A673 (cell line): ENCODE results near the gene EPHB6. TPM values are rescaled to one million over a fixed set of nuclear protein-coding genes. Genes with fewer than 3 reads are reported as not detected.

Source experiments
- Bru-seq: library from RNA; stranded (reverse); fragments of 400-500 nt; gene quantifications from one replicate; lab custom pipeline; 2021; lab: Mats Ljungman, UMichigan
- BruChase-seq, 2 experiments: library from RNA; stranded (reverse); fragments of 400-500 nt; gene quantifications; one replicate each; lab custom pipeline; 2021; lab: Mats Ljungman, UMichigan
- BruUV-seq: library from RNA; stranded (reverse); fragments of 400-500 nt; replicated peaks from 2 replicates; lab custom pipeline; 2021; lab: Mats Ljungman, UMichigan
- CTCF ChIA-PET: fragments of 300-600 bp; sonication (Branson Sonifier 250); formaldehyde crosslinking; loops from one replicate; lab custom pipeline; 2022; ENCODE audit warnings: antibody characterized with exemption; lab: Charles Lee
- POLR2A ChIA-PET: fragments of 300-600 bp; sonication (Branson Sonifier 250); formaldehyde crosslinking; loops from one replicate; lab custom pipeline; 2022; ENCODE audit warnings: antibody characterized with exemption; ENCODE audit not compliant: low non-redundant PET; lab: Charles Lee
- DNase-seq: peaks from one replicate; pipeline ENCODE4 v3.0.0-alpha.2; 2015; ENCODE audit warnings: low spot score
- H3K27ac ChIP-seq: fragments of 200-600 bp; sonication (generic); 2 replicates; pipeline ENCODE4 v1.5.1; 2016; ENCODE audit warnings: mixed run types, low read depth, mild to moderate bottlenecking, mixed read lengths, antibody characterized with exemption, low read length; ENCODE audit not compliant: poor library complexity, severe bottlenecking
- H3K27me3 ChIP-seq: fragments of 200-600 bp; sonication (generic); replicated peaks from 2 replicates; pipeline ENCODE4 v1.6.1; 2017; ENCODE audit warnings: mixed run types, low read depth, mild to moderate bottlenecking, mixed read lengths, antibody characterized with exemption, low read length; ENCODE audit not compliant: insufficient read depth, poor library complexity
- H3K36me3 ChIP-seq: fragments of 200-600 bp; sonication (generic); 2 replicates; pipeline ENCODE4 v1.6.1; 2016; ENCODE audit warnings: mixed run types, mild to moderate bottlenecking, mixed read lengths, antibody characterized with exemption, low read length; ENCODE audit not compliant: insufficient read depth, poor library complexity, severe bottlenecking
- H3K4me1 ChIP-seq: fragments of 200-600 bp; sonication (generic); 2 replicates; pipeline ENCODE4 v1.6.1; 2017; ENCODE audit warnings: mixed run types, mild to moderate bottlenecking, mixed read lengths, antibody characterized with exemption, low read length; ENCODE audit not compliant: insufficient read depth, poor library complexity, severe bottlenecking
- H3K4me3 ChIP-seq: fragments of 200-600 bp; sonication (generic); 2 replicates; pipeline ENCODE4 v1.5.1; 2016; ENCODE audit warnings: low read depth, mixed run types, mild to moderate bottlenecking, mixed read lengths, low read length; ENCODE audit not compliant: poor library complexity, severe bottlenecking
- H3K9me3 ChIP-seq: fragments of 200-600 bp; sonication (generic); 2 replicates; pipeline ENCODE4 v1.6.1; 2016; ENCODE audit warnings: mixed run types, low read depth, mild to moderate bottlenecking, mixed read lengths, antibody characterized with exemption, low read length; ENCODE audit not compliant: poor library complexity, severe bottlenecking
- CTCF ChIP-seq: fragments of 300-800, 200-600 bp; sonication (generic); conservative IDR thresholded peaks from 2 replicates; pipeline ENCODE4 v1.5.1; 2017; ENCODE audit warnings: low read depth, mild to moderate bottlenecking, antibody characterized with exemption, low read length, moderate library complexity, mixed read lengths
- EZH2 ChIP-seq: fragments of 200-600 bp; sonication (generic); IDR thresholded peaks from 2 replicates; pipeline ENCODE4 v1.6.1; 2017; ENCODE audit warnings: borderline replicate concordance, low read depth, mild to moderate bottlenecking, mixed read lengths, antibody characterized with exemption, low read length; ENCODE audit not compliant: poor library complexity, severe bottlenecking
- intact Hi-C: fragments of 100-400 bp; cut with micrococcal nuclease; formaldehyde crosslinking; loops from one replicate; pipeline ENCODE4 v1.10.0; 2022; ENCODE audit not compliant: unreplicated experiment
- long read RNA-seq: library from polyadenylated mRNA; stranded (forward); transcript quantifications from one replicate; pipeline ENCODE4 v2.0.0, GENCODE V29; 2022
- total RNA-seq: library from RNA; stranded (reverse); gene quantifications from 2 replicates; pipeline ENCODE4 v1.2.3, GENCODE V29; 2021

Gene EPHB6
- 0.22 and 0.49 TPM in 2 replicates for total RNA-seq
- percentile 14 among the genes with signal in this experiment for Bru-seq, nascent RNA
- BruChase-seq, experiment 1, labeled RNA remaining after a 2-hour chase: percentile 12 among the genes with signal in this experiment
- BruChase-seq, experiment 2, labeled RNA remaining after a 6-hour chase: percentile 9 among the genes with signal in this experiment
- long read RNA-seq: 0 reads

GRCh38 chr7:142854372-142855113 lies at the start of gene EPHB6:
EPHB6 (plus strand) TSS chr7:142855076; CDS start chr7:142863228, 8,152 bp downstream.
- TF ChIP-seq EZH2 (no peak), CTCF (no peak)
- ChIA-PET CTCF (interaction anchor here (1.3 to 1.4 kb wide), 2 partner anchors 12 to 149 kb away, joined by 5 to 8 read pairs; no protein-coding TSS in a partner anchor), POLR2A (no interaction called here)
- Histone ChIP-seq H3K27ac (no peak within 1 kb of the TSS), H3K36me3 (no peaks in the 10 kb centered on the region), H3K4me3 (peak within 1 kb of the TSS; percentile 50), H3K9me3 (no peaks in the 10 kb centered on the region), H3K4me1 (peaks cover 9% of the 10 kb centered on the region), H3K27me3 (peaks cover 61% of the 10 kb centered on the region)
- intact Hi-C loops: loop anchor here (1.0 to 2.0 kb wide), 2 partner anchors 149 to 360 kb away; no protein-coding TSS in a partner anchor
- DNase-seq: peak; percentile 51
- no TSS peak for BruUV-seq

- peaks cover 42% of the 10 kb centered on the region for H3K27me3 ChIP-seq
- H3K27ac ChIP-seq: no peak overlapping the region
- CTCF ChIA-PET: no interaction called here
- TF ChIP-seq CTCF: no peak
- no peak for TF ChIP-seq EZH2
- no peaks in the 10 kb centered on the region for H3K4me1 ChIP-seq
- intact Hi-C loops: no loop called here
- BruUV-seq: no TSS peak
- DNase-seq: no peak
- no peak overlapping the region for H3K4me3 ChIP-seq
- H3K36me3 ChIP-seq: no peaks in the 10 kb centered on the region
- H3K9me3 ChIP-seq: no peaks in the 10 kb centered on the region
- POLR2A ChIA-PET: no interaction called here
These were observed 49.4 kb upstream of the EPHB6 start for GRCh38 chr7:142805350-142806021.

GRCh38 chr7:142806022-142806356 lies 48.9 kb upstream of the EPHB6 start:
- Histone ChIP-seq H3K9me3 (no peaks in the 10 kb centered on the region), H3K27me3 (peaks cover 40% of the 10 kb centered on the region), H3K4me1 (no peaks in the 10 kb centered on the region), H3K4me3 (no peak overlapping the region), H3K27ac (no peak overlapping the region), H3K36me3 (no peaks in the 10 kb centered on the region)
- no TSS peak for BruUV-seq
- ChIA-PET CTCF (no interaction called here), POLR2A (no interaction called here)
- intact Hi-C loops: no loop called here
- DNase-seq: no peak
- TF ChIP-seq CTCF (no peak), EZH2 (no peak)
